ENCODE measurements around the gene IDH2. TPM values are rescaled to one million over a fixed set of nuclear protein-coding genes. Genes with fewer than 3 reads are reported as not detected.
"Not testable (repeated sequence)": the region's sequence is repeated elsewhere in the genome, so short reads cannot be mapped to it uniquely, and the experiment has no call there.

IDH2 gene
- 90.8 TPM for total RNA-seq (ENCODE audit: insufficient read depth, low replicate concordance)

GRCh38 chr15:90101969-90102890 lies at the start of gene IDH2:
Gene IDH2 (minus strand): TSS chr15:90102468. CDS start chr15:90102390, 78 bp downstream.
- peak; percentile 90 for DNase-seq (ENCODE audit: low spot score)

- DNase-seq (ENCODE audit: low spot score) = not testable (repeated sequence)
These were observed 48.3 kb upstream of the IDH2 start for GRCh38 chr15:90150551-90150950.

GRCh38 chr15:90149609-90150340 lies 47.5 kb upstream of the IDH2 start:
- no peak for DNase-seq (ENCODE audit: low spot score)

GRCh38 chr15:90146198-90146761 lies 44.0 kb upstream of the IDH2 start:
- DNase-seq (ENCODE audit: low spot score) = not testable (repeated sequence)

GRCh38 chr15:90145761-90146160 lies 43.5 kb upstream of the IDH2 start:
- no peak for DNase-seq (ENCODE audit: low spot score)

GRCh38 chr15:90145259-90145658 lies 43.0 kb upstream of the IDH2 start:
- no peak for DNase-seq (ENCODE audit: low spot score)

- peak; percentile 55 for DNase-seq (ENCODE audit: low spot score)
These were observed 40.9 kb upstream of the IDH2 start for GRCh38 chr15:90143166-90143655.

- DNase-seq (ENCODE audit: low spot score) = no peak
These were observed 40.2 kb upstream of the IDH2 start for GRCh38 chr15:90142216-90143165.

- peak; percentile 27 for DNase-seq (ENCODE audit: low spot score)
These were observed 39.4 kb upstream of the IDH2 start for GRCh38 chr15:90141646-90142045.

- DNase-seq (ENCODE audit: low spot score) = not testable (repeated sequence)
These were observed 37.3 kb upstream of the IDH2 start for GRCh38 chr15:90139549-90139948.

- no peak for DNase-seq (ENCODE audit: low spot score)
These were observed 36.0 kb upstream of the IDH2 start for GRCh38 chr15:90138071-90138833.

GRCh38 chr15:90132437-90132836 lies 30.2 kb upstream of the IDH2 start:
- DNase-seq (ENCODE audit: low spot score) = no peak

GRCh38 chr15:90131848-90132247 lies 29.6 kb upstream of the IDH2 start:
- no peak for DNase-seq (ENCODE audit: low spot score)

- DNase-seq (ENCODE audit: low spot score) = no peak
These were observed 28.0 kb upstream of the IDH2 start for GRCh38 chr15:90130291-90130690.

GRCh38 chr15:90126596-90127435 lies 24.5 kb upstream of the IDH2 start:
- no peak for DNase-seq (ENCODE audit: low spot score)

- DNase-seq (ENCODE audit: low spot score) = no peak
These were observed 23.8 kb upstream of the IDH2 start for GRCh38 chr15:90126022-90126421.

- DNase-seq (ENCODE audit: low spot score) = no peak
These were observed 22.2 kb upstream of the IDH2 start for GRCh38 chr15:90124507-90124906.

- DNase-seq (ENCODE audit: low spot score) = no peak
These were observed 18.8 kb upstream of the IDH2 start for GRCh38 chr15:90121086-90121485.

- no peak for DNase-seq (ENCODE audit: low spot score)
These were observed 17.1 kb upstream of the IDH2 start for GRCh38 chr15:90119367-90119766.

Measured in umbilical cord (tissue), 2 donors.